ENCODE data around the gene CARD14. TPM values are rescaled to one million over a fixed set of nuclear protein-coding genes. Genes with fewer than 3 reads are reported as not detected.

Gene CARD14
- total RNA-seq, 1 experiment from 2014 or later: 0.24 TPM

DNA sequence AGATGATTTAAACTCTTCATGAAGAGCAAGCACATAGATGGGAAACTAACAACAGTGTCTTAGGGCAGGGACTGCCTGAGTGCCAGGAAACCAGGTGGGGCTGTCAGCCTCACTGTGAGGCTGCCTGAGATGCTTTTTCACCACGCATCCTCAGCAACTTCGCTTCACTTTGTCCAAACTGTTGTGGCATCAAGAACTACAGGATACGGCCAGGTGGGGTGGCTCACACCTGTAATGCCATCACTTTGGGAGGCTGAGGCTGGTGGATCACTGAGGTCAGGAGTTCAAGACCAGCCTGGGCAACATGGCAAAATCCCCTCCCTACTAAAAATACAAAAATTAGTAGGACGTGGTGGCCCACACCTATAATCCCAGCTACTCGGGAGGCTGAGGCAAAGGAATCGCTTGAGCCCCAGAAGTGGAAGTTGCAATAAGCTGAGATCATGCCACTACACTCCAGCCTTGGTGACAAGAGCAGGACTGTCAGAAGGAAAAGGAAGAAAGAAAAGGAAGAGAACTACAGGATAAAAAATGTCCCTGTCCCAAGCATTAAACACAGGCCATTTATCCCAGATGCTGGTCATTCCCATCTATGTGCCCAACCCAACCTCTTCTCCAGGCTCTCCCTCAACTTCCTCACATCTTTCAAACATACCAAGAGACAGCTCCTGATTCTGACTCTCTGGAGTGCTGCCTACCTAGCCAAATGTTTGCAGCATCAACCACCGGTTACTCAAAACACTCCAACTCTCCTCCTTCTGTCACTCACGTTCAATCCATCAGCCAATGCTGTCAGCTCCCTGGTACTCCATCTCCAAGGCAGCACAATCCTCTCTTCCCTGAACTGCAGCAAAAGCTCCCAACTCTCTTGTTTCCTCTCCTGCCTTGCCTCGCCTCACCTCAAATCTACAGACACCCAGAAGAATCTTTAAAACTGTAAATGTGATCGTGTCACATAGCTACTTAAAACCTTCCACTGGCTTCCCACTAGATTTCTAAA is 24.5 kb upstream of the CARD14 start:
- no peak overlapping the region for H3K4ac ChIP-seq (ENCODE audit: low read depth, low read length)
- no peaks in the 10 kb centered on the region for H3K9me3 ChIP-seq (ENCODE audit: control insufficient read depth, low read depth, low read length)
- H3T11ph ChIP-seq (ENCODE audit: low read length): no peak overlapping the region
- H4K8ac ChIP-seq (replicated peaks; ENCODE audit: insufficient read length, low read depth, low read length): no peak overlapping the region
- no peaks in the 10 kb centered on the region for H4K20me1 ChIP-seq (ENCODE audit: control insufficient read depth, insufficient read depth, insufficient read length)
- no peak overlapping the region for H2BK20ac ChIP-seq (ENCODE audit: low read depth, low read length, poor library complexity, severe bottlenecking)
- H3K14ac ChIP-seq (ENCODE audit: insufficient read depth, low read length): no peak overlapping the region
- no peak overlapping the region for H4K5ac ChIP-seq (ENCODE audit: insufficient read length, low read depth, low read length)
- H3K79me1 ChIP-seq (ENCODE audit: insufficient read depth, low read depth, low read length, poor library complexity, severe bottlenecking): peaks cover 4% of the 10 kb centered on the region
- DNase-seq: no peak
- no peak overlapping the region for H2BK5ac ChIP-seq (ENCODE audit: insufficient read length, low read length)
- TF ChIP-seq CTCF (conservative IDR thresholded peaks at IDR 0.05): no peak
- H3K23ac ChIP-seq (ENCODE audit: insufficient read length, low read depth, low read length): no peak overlapping the region
- H2BK12ac ChIP-seq (ENCODE audit: insufficient read length, low read depth, low read length): no peak overlapping the region
- H2BK120ac ChIP-seq (ENCODE audit: low read depth, low read length, poor library complexity, severe bottlenecking): no peak overlapping the region
- no peak overlapping the region for H2AFZ ChIP-seq (ENCODE audit: low read length)
- no peak overlapping the region for H3K27ac ChIP-seq (ENCODE audit: insufficient read length, low read depth, low read length)
- peak overlapping the region; percentile 87 for H3K4me2 ChIP-seq (ENCODE audit: insufficient read depth, insufficient read length, low read length)
- peaks cover 22% of the 10 kb centered on the region; the same call in 1 of the 2 replicates for H3K79me2 ChIP-seq (ENCODE audit: insufficient read depth, low read length)
- H3K23me2 ChIP-seq (ENCODE audit: insufficient read length, low read depth, low read length, poor library complexity, severe bottlenecking): peaks cover 6% of the 10 kb centered on the region
- H3K56ac ChIP-seq (ENCODE audit: insufficient read length, low read depth, low read length): no peak overlapping the region
- Mint-ChIP-seq H3K27me3 (ENCODE audit: low read depth) (no peaks in the 10 kb centered on the region), H3K4me3 (peak overlapping the region; percentile 85 to 86), H3K36me3 (ENCODE audit: insufficient read depth in 1 of 3, low read depth in 3 of 3) (peaks cover 25 to 59% (median 54%) of the 10 kb centered on the region in 3 experiments; a peak in 6 of 7 replicates), H3K4me1 (peaks cover 16 to 32% of the 10 kb centered on the region in 2 experiments), H3K9me3 (no peaks in the 10 kb centered on the region), H3K27ac (no peak overlapping the region; a peak in 1 of 7 replicates)
- no peak overlapping the region for H2AK5ac ChIP-seq (ENCODE audit: insufficient read length, low read length)
- no peaks in the 10 kb centered on the region for H3K27me3 ChIP-seq (ENCODE audit: insufficient read depth, low read length)
- H3K9ac ChIP-seq (ENCODE audit: extremely low read depth, insufficient read length, low read length): peak overlapping the region; percentile 20
- no peak overlapping the region for H4K91ac ChIP-seq (ENCODE audit: insufficient read length, low read depth, low read length)
- WGBS (ENCODE audit: extremely low coverage, insufficient read length, low lambda C conversion rate): no CpG with 5 or more reads among the region's 10 CpGs
- peaks cover 3% of the 10 kb centered on the region; the same call in 1 of the 2 replicates for H3K4me1 ChIP-seq (ENCODE audit: insufficient read depth, low read length)
- no peak overlapping the region for H3K18ac ChIP-seq (ENCODE audit: insufficient read length, low read depth, low read length)
- no peak overlapping the region for H2BK15ac ChIP-seq (ENCODE audit: low read depth, low read length)
